NCI-H1694 (cell line): ENCODE measurements around the gene TMPRSS11D.
A peak's percentile ranks its signal among the peaks of the same experiment; 100 is the strongest.

ENCODE experiments used
- DNase-seq: peaks from one replicate; lab custom pipeline; 2025; lab: John Stamatoyannopoulos, UW

The TMPRSS11D gene

GRCh38 chr4:67886281-67886680, 2.5 kb upstream of the TMPRSS11D start:
- DNase-seq, result no peak

- peak; percentile 15 for DNase-seq
These were observed 2.0 kb upstream of the TMPRSS11D start for GRCh38 chr4:67885762-67886161.

- no peak for DNase-seq
These were observed 899 bp upstream of the TMPRSS11D start for GRCh38 chr4:67884701-67885100.

- DNase-seq, result no peak
These were observed 344 bp downstream of the TMPRSS11D start for GRCh38 chr4:67883458-67883857.

- DNase-seq, result peak; percentile 79
These were observed 2.8 kb downstream of the TMPRSS11D start for GRCh38 chr4:67880866-67881610.

GRCh38 chr4:67879486-67879885, 4.3 kb downstream of the TMPRSS11D start:
- DNase-seq, result no peak

GRCh38 chr4:67877086-67877485, 6.7 kb downstream of the TMPRSS11D start:
- no peak for DNase-seq

GRCh38 chr4:67874986-67875385, 8.8 kb downstream of the TMPRSS11D start:
- DNase-seq, result no peak

- DNase-seq, result no peak
These were observed 10.7 kb downstream of the TMPRSS11D start for GRCh38 chr4:67873116-67873515.

- DNase-seq, result peak; percentile 56
These were observed 11.9 kb downstream of the TMPRSS11D start for GRCh38 chr4:67871867-67872266.

- DNase-seq, result no peak
These were observed 14.1 kb downstream of the TMPRSS11D start for GRCh38 chr4:67869580-67870190.

- no peak for DNase-seq
These were observed 22.3 kb downstream of the TMPRSS11D start for GRCh38 chr4:67861513-67861912.

GRCh38 chr4:67853336-67853735, 30.5 kb downstream of the TMPRSS11D start:
- DNase-seq, result no peak

GRCh38 chr4:67820903-67821302, 62.9 kb downstream of the TMPRSS11D start:
- DNase-seq, result no peak

GRCh38 chr4:67810011-67810410, 73.8 kb downstream of the TMPRSS11D start:
- DNase-seq, result no peak

GRCh38 chr4:67809502-67809901, 74.3 kb downstream of the TMPRSS11D start:
- no peak for DNase-seq

GRCh38 chr4:67796810-67797209, 87.0 kb downstream of the TMPRSS11D start:
- no peak for DNase-seq

GRCh38 chr4:67790721-67791120, 93.1 kb downstream of the TMPRSS11D start:
- DNase-seq, result no peak

- no peak for DNase-seq
These were observed 96.5 kb downstream of the TMPRSS11D start for GRCh38 chr4:67787311-67787710.

GRCh38 chr4:67785528-67785927, 98.3 kb downstream of the TMPRSS11D start:
- no peak for DNase-seq

- no peak for DNase-seq
These were observed 104.2 kb downstream of the TMPRSS11D start for GRCh38 chr4:67779631-67780030.

- no peak for DNase-seq
These were observed 107.1 kb downstream of the TMPRSS11D start for GRCh38 chr4:67776746-67777145.
